ENCODE data around the gene MEP1A. TPM values are rescaled to one million over a fixed set of nuclear protein-coding genes. Genes with fewer than 3 reads are reported as not detected.
"Not testable (repeated sequence)": the region's sequence is repeated elsewhere in the genome, so short reads cannot be mapped to it uniquely, and the experiment has no call there.

MEP1A gene
- total RNA-seq, 2 donors from 2014 or later: 38.0 to 207 TPM

- no peak overlapping the region for H3K27ac ChIP-seq
- no peaks in the 10 kb centered on the region for H3K9me3 ChIP-seq
- intact Hi-C loops (cut with DNase I): no loop called here
- H3K4me3 ChIP-seq: no peak overlapping the region
- TF ChIP-seq CTCF (IDR thresholded peaks at IDR 0.05): no peak
- no peak for DNase-seq
- no peaks in the 10 kb centered on the region for H3K36me3 ChIP-seq
- no peaks in the 10 kb centered on the region for H3K27me3 ChIP-seq
- H3K9ac ChIP-seq (ENCODE audit: low read depth in 2 of 2, low read length in 2 of 2): no peak overlapping the region
- H3K4me1 ChIP-seq: no peaks in the 10 kb centered on the region
Measured at GRCh38 chr6:46758960-46759753, 34.0 kb upstream of the MEP1A start.

- intact Hi-C loops (cut with DNase I): loop anchor here (10.0 kb wide), 1 partner anchor 676 kb away; no protein-coding TSS in a partner anchor
- DNase-seq: no peak
Measured at GRCh38 chr6:46760925-46761324, 32.3 kb upstream of the MEP1A start.

GRCh38 chr6:46763466-46763865 lies 29.7 kb upstream of the MEP1A start:
- H3K9me3 ChIP-seq: no peaks in the 10 kb centered on the region
- intact Hi-C loops (cut with DNase I): loop anchor here (10.0 kb wide), 1 partner anchor 679 kb away; no protein-coding TSS in a partner anchor
- H3K27ac ChIP-seq: no peak overlapping the region
- no peak overlapping the region for H3K9ac ChIP-seq (ENCODE audit: low read depth in 2 of 2, low read length in 2 of 2)
- DNase-seq: no peak
- no peaks in the 10 kb centered on the region for H3K4me1 ChIP-seq
- H3K27me3 ChIP-seq: no peaks in the 10 kb centered on the region
- no peak for TF ChIP-seq CTCF (IDR thresholded peaks at IDR 0.05)
- no peak overlapping the region for H3K4me3 ChIP-seq
- no peaks in the 10 kb centered on the region for H3K36me3 ChIP-seq

More at GRCh38 chr6:46760925-46761324, 32.3 kb upstream of the MEP1A start:
- Histone ChIP-seq H3K9ac (ENCODE audit: low read depth in 2 of 2, low read length in 2 of 2) (no peak overlapping the region), H3K4me3 (no peak overlapping the region), H3K9me3 (no peaks in the 10 kb centered on the region), H3K4me1 (no peaks in the 10 kb centered on the region), H3K27ac (no peak overlapping the region), H3K27me3 (no peaks in the 10 kb centered on the region), H3K36me3 (no peaks in the 10 kb centered on the region)
- no peak for TF ChIP-seq CTCF (IDR thresholded peaks at IDR 0.05)

GRCh38 chr6:46764280-46764679 lies 28.9 kb upstream of the MEP1A start:
- not testable (repeated sequence) for H3K9ac ChIP-seq (ENCODE audit: low read depth in 2 of 2, low read length in 2 of 2); DNase-seq; H3K9me3 ChIP-seq; H3K36me3 ChIP-seq; H3K4me1 ChIP-seq; H3K27ac ChIP-seq; H3K27me3 ChIP-seq; H3K4me3 ChIP-seq
- intact Hi-C loops (cut with DNase I): loop anchor here (10.0 kb wide), 1 partner anchor 679 kb away; no protein-coding TSS in a partner anchor

- H3K36me3 ChIP-seq: no peaks in the 10 kb centered on the region
- H3K27me3 ChIP-seq: no peaks in the 10 kb centered on the region
- TF ChIP-seq CTCF (IDR thresholded peaks at IDR 0.05): no peak
- H3K4me3 ChIP-seq: no peak overlapping the region
- H3K9ac ChIP-seq (ENCODE audit: low read depth in 2 of 2, low read length in 2 of 2): no peak overlapping the region
- no peaks in the 10 kb centered on the region for H3K4me1 ChIP-seq
- no peak overlapping the region for H3K27ac ChIP-seq
- H3K9me3 ChIP-seq: no peaks in the 10 kb centered on the region
- no peak for DNase-seq
- intact Hi-C loops (cut with DNase I): loop anchor here (10.0 kb wide), 1 partner anchor 680 kb away; no protein-coding TSS in a partner anchor
Measured at GRCh38 chr6:46764961-46765360, 28.2 kb upstream of the MEP1A start.

GRCh38 chr6:46772016-46772415 lies 21.2 kb upstream of the MEP1A start:
- Histone ChIP-seq H3K9me3 (no peaks in the 10 kb centered on the region), H3K36me3 (no peaks in the 10 kb centered on the region), H3K27me3 (no peaks in the 10 kb centered on the region), H3K4me1 (no peaks in the 10 kb centered on the region), H3K9ac (ENCODE audit: low read depth in 2 of 2, low read length in 2 of 2) (no peak overlapping the region), H3K27ac (no peak overlapping the region), H3K4me3 (no peak overlapping the region)
- intact Hi-C loops (cut with DNase I): no loop called here
- no peak for TF ChIP-seq CTCF (IDR thresholded peaks at IDR 0.05)
- DNase-seq: no peak

Measured in colonic mucosa (tissue), 4 donors.